Inferior parietal cortex (tissue), 1 donor: ENCODE data around the gene RAC2.

Source experiments
- DNase-seq: peaks from one replicate; pipeline ENCODE4 v3.0.0-alpha.2; 2016; ENCODE audit errors: extremely low spot score

The RAC2 gene

DNA sequence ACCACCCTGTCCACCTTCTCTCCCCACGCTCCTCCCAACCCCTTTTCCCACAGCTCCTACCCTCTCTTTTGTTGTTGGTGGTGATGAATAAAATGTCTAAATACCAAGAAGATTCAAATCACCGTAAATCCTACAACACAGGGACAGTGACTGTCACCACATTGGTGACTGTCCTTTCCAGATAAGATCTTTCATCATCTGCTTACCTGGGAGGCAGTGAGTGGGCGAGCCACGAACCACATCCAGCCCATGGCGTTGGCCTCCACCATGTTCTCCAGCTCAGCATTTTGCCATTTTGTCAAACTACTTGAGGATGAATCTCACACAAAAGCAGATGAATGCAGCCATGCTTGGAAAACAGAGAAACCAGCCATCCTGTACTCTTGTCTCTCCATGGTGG is 31.6 kb upstream of the RAC2 start:
- DNase-seq, result no peak

- no peak for DNase-seq
Observed at GRCh38 chr22:37275134-37275533, 31.1 kb upstream of the RAC2 start.

DNA sequence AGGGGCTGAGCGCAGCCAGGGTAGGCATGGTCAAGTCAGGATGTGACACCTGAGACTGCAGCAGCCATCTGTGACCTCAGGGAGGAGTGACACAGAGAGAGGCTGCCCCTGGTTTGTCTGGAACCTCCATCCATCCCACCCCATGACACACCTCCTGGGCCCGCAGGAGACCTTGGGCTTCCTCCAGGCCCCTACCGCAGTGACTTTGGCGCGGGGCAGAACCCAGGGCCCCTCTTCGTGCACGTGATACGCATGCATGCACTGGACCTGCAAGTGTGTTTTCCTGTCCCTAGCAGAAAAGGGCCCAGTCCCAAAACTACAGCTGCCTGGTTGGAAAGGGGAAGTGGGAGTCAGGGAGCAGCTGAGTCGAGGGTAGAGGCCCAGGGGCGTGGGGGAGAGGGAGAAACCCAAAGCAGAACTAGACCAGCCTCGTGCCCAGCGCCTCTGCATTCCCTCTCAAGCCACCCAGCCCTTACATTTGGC is 30.4 kb upstream of the RAC2 start:
- no peak for DNase-seq

GRCh38 chr22:37273846-37274225 is 29.8 kb upstream of the RAC2 start:
- DNase-seq, result no peak

DNA sequence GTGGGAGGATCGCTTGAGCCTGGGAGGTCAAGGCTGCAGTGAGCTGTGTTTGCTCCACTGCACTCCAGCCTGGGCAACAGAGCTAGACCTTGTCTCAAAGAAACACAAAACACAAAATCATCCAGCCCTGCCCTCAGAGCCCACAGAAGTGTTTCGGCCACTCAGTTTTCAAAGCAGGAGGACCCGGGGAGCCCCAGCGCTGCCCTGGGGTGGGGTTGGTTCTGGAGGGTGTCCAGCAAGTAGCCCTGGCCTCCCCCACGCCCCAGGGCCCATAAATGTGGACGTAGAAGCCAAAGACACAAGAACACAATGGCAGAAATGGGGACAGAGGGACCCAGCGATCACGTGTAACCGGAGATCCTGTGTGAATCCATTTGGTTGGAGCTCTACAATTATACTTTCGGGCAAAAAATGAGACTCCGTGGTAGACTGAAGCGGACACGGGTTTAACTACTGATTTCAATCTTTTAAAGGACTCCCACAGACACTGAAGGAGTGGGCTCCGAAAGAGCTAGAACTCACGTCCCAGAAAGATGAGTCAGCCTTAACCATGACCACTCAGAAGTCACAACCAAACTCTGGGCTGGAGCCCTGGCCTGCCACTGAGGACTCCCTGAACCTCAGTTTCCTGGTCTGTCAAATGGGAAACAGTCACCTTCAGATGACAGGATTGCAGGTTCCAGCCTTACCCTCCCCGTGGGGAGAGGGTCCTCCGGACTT is 29.2 kb upstream of the RAC2 start:
- DNase-seq, result no peak

DNA sequence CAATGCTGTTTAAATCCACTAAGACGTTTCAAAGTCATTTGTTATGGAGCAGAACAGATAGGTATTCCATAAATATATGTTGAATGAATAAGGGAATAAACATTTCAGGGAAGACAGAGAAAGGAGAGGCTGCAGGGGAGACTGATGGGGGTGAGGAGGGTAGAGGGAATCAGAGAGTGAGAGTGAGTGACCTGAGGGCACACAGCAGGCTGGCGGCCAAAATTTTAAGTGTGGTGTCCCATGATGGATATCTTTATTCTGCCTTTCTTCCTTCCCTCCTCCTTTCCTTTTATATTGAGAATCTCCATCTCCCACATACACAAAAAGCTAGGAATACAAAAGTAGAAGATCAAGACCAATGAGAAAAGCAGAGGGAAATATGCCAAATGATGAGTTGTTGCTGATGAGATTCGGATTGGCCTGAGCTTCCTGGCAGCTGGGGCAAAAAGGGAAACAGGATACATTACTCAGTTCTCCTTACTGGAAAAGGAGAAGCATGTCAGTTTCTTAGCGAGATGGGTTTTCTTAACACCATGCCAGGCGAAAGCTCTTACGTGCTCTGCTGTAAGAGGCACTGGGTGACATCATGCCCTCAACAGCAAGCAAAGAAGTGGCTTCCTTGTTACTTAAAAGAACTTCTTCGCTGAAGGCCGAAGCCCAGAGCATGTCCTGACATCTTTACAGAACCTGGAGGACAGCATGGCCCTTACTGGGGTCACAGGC is 27.0 kb upstream of the RAC2 start:
- no peak for DNase-seq

DNA sequence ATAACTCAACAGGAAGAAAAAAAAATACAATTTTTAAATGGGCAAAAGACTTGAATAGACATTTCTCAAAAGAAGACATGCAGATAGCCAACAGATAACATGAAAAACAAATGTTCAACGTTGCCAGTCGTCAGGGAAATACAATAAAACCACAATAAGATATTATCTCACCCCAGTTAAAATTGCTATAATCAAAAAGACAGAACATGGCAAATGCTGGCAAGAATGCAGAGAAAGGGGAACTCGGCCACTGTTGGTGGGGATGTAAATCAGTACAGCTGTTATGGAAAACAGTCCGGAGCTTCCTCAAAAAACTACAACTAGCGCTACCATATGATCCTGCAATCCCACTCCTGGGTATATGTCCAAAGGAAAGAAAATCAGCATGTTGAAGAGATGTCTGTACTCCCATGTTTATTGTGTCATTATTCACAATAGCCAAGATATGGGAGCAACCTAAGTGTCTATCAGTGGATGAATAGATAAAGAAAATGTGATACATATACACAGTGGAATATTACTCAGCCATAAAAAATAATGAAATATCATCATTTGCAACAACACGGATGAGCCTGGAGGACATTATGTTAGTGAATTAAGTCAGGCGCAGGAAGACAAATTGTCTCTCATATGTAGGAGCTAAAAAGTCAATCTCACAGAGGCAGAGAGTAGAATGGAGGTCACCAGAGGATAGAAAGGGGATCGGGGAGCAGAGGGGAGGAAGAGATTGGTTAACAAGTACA is 26.0 kb upstream of the RAC2 start:
- DNase-seq, result no peak

GRCh38 chr22:37267661-37268413 is 23.8 kb upstream of the RAC2 start:
- no peak for DNase-seq

DNA sequence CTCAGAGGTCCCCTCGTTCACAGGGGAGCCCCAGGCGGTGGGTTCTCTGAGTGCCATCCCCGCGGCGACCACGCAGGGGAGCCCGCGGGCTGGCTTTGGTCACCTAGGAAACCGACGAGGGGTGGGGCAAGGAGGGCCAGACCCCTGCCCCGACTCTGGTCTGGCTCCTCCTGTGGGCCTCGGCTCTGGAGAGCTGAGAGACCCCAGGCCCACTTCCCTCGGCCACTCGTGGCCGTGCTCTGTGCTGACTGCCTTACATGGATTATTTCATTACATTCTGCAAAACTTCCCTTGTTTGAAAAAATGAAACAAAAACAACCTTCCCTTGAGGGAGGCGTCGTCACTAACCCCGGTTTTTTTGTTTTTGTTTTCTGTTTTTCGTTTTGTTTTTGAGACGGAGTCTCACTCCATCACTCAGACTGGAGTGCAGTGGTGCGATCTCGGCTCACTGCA is 23.1 kb upstream of the RAC2 start:
- DNase-seq, result peak; percentile 32

DNA sequence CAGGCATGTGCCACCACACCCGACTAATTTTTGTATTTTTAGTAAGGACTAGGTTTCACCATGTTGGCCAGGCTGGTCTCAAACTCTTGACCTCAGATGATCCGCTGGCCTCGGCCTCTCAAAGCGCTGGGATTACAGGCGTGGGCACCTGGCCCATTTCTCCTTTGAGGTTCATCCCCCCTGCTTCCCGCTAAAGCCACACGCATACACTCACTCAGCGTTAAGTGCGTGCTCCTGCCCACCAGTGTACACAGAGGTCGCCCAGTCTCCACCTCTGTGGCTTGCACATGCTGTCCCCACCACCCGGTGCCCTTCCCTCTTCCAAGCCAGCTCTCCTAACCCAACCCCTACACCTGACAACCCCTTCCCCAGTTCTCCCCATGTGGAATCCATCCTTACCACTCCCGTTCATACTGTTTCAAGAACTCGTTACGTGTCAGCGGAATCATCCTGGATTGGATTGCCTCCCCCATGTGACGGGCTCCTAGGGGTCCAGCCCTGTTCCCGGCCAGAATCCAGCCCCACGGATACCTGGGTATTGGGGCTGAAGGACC is 22.6 kb upstream of the RAC2 start:
- no peak for DNase-seq

- DNase-seq, result no peak
Observed at GRCh38 chr22:37263966-37264887, 20.2 kb upstream of the RAC2 start.

DNA sequence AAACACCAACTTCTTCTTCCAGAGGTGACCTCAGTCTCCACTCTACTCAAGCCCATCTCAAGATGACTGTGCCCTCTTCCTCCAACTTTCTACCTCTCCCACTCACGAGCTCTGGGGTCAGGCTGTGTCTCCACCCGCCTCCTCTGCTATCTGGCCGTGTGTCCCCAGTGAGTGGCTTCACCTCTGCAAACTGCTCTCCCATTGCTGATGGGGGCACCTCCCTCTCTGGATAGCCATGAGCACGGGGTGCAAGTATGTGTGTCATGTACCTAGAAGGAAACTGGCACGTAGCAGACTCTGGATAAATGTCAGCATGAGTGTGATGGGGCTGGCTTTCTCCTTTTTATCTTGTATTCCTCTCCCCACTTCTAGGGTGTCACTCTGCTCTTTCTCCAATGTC is 18.3 kb upstream of the RAC2 start:
- DNase-seq, result no peak

DNA sequence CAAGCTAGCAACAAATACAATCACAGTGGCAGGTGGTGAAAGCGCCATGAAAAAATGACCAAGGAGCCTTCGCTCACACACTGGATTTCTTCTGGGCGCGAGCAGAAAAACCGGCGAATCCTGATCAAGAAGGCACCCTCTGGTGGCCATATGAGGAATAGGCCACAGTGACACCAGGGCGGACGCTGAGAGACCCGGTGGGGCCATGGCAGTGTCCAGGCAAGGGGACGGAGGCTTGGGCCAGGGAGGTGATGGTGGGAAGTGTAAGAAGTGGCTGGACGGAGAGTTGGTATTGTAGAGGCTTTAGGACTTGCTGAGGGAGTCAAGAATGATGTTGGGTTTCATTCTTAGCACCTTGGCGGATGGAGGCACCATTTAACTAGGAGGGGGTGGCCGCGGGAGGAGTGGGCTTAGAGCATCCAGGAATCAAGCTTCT is 16.9 kb upstream of the RAC2 start:
- DNase-seq, result peak; percentile 42

DNA sequence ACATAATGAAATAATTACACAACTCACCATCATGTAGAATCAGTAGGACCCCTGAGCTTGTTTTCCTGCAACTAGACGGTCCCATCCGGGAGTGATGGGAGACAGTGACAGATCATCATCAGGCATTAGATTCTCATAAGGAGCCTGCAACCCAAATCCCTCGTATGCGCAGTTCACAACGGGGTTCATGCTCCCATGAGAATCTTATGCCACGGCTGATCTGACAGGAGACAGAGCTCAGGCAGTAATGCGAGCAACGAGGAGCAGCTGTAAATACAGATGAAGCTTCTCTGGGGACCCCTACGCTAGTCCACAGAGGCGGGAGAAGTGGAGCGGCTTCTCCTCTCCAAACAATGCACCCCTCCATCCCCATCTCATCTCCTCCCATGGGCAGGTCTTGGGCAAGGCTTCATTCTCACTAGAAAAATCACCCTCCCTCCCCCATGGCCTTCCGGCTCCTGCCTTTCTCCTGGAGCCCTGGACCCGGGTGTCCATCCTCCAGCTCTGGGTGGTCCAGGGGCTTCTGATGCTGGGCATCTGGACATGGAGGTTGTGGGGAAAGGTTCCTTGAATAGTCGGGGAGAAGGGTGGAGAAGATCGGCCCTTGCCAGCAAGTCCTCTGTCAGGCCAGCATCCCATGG is 16.2 kb upstream of the RAC2 start:
- DNase-seq, result no peak

GRCh38 chr22:37259540-37260029 is 15.5 kb upstream of the RAC2 start:
- peak; percentile 17 for DNase-seq

GRCh38 chr22:37258753-37259401 is 14.8 kb upstream of the RAC2 start:
- no peak for DNase-seq

DNA sequence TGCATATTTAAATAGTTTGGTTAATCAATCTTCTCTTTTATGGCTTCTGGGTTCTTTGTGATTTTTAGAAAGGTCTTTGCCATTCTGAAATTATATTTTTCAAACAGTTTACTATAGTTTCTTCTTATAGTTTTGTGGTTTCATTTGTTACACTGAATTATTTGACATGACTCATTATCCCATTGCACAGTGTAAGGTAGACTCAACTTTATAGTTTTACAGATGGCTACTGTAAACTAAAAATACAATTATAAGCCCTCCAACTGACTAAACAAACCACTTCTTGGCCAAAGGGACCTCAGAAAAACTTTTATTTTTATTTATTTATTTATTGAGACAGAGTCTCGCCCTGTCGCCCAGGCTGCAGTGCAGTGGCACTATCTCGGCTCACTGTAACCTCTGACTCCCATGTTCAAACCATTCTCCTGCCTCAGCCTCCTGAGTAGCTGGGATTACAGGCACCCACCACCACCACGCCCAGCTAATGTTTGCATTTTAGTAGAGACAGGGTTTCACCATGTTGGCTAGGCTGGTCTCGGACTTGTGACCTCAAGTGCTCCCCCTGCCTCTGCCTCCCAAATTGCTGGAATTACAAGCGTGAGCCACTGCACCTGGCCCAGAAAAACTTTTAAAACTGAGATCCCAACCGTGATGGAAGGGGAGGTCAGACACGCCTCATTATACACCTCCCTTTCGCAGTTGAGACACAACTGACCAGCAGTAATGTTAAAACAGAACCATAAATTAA is 14.1 kb upstream of the RAC2 start:
- DNase-seq, result no peak

DNA sequence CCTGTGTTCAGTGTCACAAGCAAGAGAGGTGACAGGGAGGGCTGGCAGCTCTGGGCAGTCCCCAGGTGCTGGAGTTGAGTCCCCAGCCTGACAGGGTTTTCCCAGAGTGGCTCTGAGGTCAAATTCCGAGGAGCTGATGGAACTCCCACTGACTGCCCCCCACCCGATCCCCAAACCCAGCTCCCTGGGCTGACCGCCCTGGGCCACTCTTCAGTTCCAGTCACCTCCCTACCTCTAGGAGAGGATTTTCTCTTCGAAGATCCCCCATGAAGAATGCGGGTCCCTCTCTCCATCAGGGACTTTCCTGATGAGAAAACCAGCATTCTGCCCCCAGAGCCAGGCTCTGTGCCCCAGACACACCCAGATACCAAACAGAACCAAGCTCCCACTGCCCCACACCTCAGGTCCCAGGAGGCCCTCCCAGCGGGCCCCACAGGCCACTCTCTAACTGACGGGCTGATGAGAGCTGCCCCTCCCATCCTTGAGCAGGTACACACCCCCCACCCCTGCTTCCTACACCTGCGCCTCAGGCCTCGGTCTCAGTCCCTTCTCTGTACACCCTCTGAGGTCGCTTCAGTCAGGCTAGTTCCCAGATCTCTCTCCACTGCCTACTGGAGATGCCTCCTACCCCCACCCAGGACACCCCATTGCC is 12.1 kb upstream of the RAC2 start:
- no peak for DNase-seq
